Measurements from ENCODE around the gene PALM.

GRCh38 chr19:755063-755462 is 46.3 kb downstream of the PALM start:
- no peak for TF ChIP-seq GATA1 (IDR thresholded peaks at IDR 0.05; ENCODE audit: low read depth, low read length)
- no peak for TF ChIP-seq POLR2A (IDR thresholded peaks at IDR 0.05; ENCODE audit: low read length)
